GM21390 (cell line): ENCODE data around the gene DOP1B.
"Not testable (repeated sequence)": the region's sequence is repeated elsewhere in the genome, so short reads cannot be mapped to it uniquely, and the experiment has no call there.

Experiments
- ATAC-seq: cut with Tn5 transposase; IDR thresholded peaks from one replicate; pipeline ENCODE4 v1.9.1; 2021; ENCODE audit not compliant: unreplicated experiment

Gene DOP1B

DNA sequence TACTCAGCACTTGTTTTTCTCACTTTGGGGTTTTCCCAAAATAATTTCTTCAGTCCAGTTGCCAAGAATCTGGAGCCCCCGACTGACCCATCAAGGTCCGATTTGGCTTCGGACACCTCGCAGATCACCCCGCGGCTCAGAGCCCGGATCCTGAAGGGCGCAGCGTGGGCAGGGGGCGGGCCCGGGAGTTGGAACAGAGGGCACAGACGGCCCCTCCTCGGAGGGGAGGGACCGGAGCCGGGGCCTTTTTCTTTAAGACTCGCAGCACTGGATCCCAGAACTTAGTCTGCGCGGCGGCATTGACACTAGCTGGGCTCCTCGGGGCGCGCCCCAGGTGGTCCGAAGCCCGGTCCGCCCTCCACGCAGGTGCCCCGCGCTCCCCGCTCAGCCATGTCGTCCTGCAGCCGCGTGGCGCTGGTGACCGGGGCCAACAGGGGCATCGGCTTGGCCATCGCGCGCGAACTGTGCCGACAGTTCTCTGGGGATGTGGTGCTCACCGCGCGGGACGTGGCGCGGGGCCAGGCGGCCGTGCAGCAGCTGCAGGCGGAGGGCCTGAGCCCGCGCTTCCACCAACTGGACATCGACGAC is 21.7 kb upstream of the DOP1B start, which contains the start of gene CBR3:
CBR3 (plus strand) TSS at position 277 of the 588 bp plus-strand sequence; CDS start at position 391, 114 bp downstream.
- ATAC-seq = no peak

DNA sequence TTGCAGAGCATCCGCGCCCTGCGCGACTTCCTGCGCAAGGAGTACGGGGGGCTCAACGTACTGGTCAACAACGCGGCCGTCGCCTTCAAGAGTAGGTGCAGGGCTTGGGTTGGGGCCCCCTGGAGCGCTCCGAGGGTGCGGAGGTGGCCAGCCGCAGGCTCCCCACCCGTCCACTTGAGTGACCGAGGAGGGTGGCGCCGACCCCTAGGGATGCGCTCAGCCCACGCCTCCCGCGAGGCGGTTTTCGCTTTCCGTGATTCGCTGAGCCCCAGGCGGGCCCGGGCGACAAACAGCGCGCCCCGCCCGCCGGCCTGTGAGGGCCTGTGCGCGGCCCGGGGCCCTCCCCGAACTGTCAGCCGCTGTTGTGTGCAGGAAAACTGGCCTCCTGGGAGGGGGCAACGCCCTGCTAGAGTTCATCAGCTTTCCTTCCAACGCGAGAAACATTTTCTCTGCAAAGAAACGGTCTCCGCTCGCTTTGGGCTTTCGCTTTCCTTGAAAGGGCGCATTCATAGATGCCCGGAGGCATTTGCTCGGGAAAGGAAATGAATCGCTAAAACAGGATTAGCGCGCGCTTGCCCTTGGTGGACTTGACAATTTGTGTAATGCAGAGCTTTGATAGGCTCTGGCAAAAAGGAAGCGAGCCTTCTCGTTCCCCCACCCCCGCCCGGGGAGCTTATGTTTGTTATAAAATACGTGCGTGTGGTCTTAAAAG is 21.1 kb upstream of the DOP1B start:
- no peak for ATAC-seq

DNA sequence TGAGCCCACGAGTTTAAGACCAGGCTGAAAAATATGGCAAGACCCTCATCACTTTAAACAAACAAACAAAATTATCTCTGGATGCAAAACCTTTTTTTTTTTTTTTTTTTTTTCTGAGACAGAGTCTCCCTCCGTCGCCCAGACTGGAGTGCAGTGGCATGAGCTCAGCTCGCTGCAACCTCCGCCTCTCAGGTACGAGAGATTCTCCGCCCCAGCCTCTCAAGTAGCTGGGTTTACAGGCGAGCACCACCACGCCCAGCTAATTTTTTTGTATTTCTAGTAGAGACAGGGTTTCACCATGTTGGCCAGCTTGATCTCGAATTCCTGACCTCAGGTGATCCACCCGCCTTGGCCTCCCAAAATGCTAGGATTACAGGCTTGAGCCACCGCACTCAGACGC is 16.8 kb upstream of the DOP1B start:
- ATAC-seq = not testable (repeated sequence)

DNA sequence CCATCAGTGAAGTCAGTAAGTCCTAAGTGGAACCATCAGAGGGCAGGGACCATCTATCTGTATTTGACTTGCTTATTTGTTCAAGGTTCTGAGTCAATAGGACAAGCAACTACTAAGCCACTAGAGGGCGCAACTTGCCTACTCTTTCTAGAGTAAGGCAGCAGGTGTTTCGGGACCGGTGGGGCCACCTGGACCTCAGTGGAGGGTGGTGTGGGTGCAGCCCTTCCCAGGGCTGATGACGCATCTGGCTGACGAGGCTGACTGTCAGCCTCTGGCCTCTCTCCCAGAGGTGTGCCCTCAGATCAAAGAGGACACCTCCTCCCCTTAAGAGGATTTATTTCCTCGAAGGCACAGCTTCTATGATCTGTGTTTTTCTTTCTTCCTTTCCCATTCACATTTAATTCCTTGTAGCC is 15.1 kb upstream of the DOP1B start:
- peak; percentile 77 for ATAC-seq

DNA sequence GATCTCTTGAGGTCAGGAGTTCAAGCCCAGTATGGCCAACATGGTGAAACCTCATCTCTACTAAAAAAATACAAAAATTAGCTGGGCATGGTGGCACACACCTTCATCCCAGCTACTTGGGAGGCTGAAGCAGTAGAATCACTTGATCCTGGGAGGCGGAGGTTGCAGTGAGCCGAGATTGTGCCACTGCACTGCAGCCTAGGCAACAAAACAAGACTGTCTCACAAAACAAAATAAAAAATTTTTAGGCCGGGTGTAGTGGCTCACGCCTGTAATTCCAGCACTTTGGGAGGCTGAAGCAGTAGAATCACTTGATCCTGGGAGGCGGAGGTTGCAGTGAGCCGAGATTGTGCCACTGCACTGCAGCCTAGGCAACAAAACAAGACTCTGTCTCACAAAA is 12.4 kb upstream of the DOP1B start:
- not testable (repeated sequence) for ATAC-seq

DNA sequence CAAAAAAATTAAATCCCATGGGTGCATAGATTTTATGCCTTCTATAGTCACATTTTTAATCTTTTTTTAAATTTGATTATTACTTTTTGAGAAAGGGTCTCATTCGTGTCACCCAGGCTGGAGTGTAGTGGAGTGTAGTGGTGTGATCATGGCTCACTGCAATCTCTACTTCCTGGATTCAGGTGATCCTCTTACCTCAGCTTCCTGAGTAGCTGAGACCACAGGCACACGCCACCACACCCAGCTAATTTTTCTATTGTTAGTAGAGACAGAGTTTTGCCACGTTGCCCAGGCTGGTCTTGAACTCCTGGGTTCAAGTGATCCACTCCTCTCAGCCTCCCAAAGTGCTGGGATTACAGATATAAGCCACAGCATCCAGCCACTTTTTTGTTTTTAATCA is 11.4 kb upstream of the DOP1B start:
- no peak for ATAC-seq

DNA sequence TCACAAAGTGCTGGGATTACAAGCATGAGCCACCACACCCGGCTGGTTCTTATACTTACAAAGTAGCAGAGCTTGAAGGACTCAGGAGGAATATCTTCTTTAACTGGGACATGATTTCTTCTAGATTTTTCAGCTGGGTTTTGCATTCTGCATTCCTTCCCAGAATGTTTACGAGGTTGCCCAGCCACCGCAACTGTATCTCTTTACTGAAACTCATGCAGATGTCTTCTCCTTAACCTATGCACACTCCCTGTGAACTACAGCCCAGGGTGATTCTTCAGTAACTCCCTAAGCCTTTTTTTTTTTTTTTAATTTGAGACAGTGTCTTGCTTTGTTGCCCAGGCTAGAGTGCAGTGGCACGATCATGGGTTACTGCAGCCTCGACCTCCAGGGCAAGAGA is 8.7 kb upstream of the DOP1B start:
- ATAC-seq = no peak

DNA sequence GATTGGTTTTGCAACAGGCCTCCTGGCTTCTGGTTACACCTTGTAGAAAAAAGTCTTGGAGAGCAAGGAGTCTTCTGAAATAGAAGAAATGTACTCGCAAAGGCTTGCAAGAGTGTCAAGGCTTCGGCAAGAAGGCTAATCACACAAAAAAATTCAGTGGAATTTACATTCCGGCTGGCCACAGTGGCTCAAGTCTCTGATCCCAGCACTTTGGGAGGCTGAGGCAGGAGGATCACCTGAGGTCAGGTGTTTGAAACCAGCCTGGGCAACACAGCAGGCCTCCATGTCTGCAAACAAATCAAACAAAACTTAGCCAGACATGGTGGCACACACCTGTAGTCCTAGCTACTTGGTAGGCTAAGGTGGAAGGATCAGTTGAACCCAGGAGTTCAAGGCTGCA is 7.7 kb upstream of the DOP1B start:
- ATAC-seq = no peak

DNA sequence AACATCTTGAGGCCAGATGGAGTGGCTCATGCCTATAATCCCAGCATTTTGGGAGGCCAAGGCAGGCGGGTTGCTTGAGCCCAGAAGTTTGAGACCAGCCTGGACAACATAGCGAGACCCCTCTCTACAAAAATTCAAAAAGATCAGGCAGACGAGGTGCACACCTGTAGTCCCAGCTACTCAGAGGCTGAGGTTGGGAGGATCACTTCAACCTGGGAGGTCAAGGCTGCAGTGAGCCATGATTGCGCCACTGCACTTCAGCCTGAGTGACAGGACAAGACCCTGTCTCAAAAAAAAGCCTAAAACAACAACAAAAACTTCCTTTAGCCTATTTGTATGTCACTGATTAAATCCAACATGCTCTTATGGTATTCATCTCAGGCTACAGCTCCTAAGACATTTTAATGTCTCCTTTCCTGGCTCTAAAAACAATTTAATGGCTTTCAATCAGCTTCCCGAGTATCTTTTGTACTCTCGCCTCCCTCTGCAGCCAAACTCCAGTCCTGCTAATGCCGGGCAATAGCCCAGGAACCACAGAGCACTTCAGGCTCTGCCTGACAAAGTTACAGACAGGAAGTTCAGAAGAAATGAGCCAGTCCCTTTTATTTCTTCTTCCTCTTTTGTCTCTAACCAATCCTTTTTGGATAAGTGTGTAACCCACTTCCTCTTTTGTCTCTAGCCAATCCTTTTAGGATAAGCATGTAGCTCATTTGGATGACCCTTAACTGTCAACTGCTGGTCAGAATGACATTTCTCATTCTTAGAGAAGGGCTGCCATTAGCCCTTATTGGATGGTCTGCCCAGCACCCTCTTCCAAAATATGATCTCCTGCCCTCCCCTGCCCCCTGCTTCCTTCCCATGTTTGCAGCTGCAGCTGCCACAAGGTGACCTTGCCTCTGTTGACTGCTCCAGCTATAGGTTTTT is 6.6 kb upstream of the DOP1B start:
- peak; percentile 57 for ATAC-seq

DNA sequence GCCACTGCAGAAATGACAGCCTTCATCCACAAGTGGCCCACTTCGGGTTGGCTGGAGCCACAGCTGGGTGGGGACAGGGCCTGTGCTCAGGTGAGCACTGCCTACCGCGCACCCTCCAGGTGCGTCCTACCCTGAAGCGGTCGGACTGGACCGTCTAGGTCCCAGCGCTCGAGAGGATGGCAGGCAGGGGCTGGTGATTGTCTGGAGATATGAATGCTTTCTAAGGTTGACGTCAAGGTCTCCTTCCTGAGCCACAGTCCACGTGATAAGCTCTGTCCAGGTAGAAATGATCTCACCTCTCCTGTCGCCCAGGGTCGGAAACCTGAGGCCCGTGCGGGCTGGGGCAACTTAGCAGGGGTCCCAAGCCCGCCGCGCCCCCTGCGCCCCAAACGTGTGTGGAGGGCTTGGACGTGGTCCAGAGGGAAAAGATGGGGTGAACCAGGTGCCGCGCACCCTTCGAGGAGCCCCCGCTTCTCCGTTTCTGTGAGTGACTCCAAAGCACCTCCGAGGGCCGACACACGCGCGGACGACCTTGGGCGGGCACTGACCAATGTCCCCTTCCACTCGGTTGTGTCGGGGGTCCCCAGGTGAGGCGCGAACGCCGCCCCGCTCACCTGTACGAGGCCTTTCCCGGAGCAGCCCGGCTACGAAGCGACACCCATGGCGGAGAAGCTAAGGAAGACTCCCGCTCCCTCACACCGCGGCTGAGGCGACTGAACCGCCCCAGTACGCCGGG is 853 bp upstream of the DOP1B start:
- ATAC-seq = no peak

DNA sequence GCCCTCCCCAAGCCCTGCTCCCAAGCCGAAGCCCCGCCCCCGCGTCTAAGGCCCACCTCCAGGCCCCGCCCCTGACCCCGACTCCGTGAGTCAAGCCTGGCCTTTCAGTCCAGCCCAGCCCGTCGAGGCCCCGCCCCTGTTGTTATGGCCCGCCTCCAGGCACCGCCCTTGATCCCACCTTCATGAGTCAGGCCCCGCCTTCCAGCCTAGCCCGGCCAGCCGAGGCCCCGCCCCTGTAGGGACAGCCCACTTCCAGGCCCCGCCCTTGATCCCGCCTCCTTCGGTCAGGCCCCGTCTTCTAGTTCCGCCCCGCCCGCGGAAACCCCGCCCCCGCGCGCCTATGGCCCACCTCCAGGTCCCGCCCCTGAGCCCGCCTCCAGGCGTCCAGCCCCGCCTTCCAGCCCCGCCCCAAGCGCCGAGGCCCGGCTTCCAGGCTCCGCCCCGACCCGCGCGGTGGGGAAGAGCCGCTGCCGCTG is 247 bp upstream of the DOP1B start:
- ATAC-seq = peak; percentile 86

DNA sequence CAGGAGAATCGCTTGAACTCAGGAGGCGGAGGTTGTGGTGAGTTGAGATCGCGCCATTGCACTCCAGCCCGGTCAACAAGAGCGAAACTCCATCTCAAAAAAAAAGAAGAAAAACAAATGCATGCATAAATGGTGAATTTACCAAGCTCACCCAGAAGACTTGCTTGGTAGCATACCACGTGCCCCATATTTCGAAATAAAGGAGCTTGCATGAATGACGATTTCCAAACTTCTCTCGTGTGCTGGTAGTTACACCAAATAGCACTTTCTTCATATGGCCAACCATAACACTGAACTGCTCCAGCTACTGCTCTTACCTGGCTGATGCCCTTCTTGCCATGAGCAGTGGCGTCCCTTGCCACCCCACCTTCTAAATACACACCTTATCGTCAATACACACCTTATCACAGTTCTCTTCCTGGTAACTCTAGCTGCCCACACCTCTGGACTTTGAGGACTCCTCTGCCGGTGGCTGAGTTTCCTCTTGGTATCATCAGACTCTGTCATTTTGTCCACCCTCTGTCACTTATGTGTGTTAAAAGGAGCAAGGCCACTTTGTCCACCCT is 2.8 kb downstream of the DOP1B start:
- no peak for ATAC-seq

DNA sequence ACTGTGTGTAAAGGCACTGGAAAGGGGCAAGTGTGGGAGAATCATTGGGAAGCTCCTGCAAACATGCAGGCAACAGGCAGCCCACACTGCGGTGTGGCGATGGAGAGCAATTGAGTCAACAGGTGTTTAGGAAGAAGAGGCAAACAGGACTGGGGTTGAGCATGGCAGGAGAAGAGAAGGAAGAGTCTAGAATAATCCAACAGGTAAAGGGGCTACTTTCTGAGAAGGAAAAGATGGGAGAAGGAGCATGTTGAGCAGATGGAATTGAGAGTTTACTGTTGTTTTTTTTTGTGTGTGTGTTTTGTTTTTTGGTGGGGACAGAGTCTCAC is 4.2 kb downstream of the DOP1B start:
- ATAC-seq = no peak

DNA sequence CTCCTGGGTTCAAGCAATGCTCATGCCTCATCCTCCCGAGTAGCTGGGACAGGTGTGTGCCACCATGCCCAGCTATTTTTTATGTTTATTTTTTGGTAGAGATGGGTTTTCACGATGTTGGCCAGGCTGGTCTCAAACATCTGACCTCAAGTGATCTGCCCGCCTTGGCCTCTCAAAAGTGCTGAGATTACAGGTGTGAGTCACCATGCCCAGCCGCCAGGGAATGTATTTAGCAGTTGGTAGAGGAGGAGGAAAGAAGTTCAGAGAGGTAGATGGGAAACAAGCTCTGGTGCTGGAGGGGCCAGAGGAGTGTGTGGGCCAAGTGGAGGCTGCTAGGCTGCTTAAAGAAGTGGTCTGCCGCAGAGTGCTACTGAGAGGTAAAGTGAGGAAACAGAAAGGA is 6.0 kb downstream of the DOP1B start:
- ATAC-seq = no peak

DNA sequence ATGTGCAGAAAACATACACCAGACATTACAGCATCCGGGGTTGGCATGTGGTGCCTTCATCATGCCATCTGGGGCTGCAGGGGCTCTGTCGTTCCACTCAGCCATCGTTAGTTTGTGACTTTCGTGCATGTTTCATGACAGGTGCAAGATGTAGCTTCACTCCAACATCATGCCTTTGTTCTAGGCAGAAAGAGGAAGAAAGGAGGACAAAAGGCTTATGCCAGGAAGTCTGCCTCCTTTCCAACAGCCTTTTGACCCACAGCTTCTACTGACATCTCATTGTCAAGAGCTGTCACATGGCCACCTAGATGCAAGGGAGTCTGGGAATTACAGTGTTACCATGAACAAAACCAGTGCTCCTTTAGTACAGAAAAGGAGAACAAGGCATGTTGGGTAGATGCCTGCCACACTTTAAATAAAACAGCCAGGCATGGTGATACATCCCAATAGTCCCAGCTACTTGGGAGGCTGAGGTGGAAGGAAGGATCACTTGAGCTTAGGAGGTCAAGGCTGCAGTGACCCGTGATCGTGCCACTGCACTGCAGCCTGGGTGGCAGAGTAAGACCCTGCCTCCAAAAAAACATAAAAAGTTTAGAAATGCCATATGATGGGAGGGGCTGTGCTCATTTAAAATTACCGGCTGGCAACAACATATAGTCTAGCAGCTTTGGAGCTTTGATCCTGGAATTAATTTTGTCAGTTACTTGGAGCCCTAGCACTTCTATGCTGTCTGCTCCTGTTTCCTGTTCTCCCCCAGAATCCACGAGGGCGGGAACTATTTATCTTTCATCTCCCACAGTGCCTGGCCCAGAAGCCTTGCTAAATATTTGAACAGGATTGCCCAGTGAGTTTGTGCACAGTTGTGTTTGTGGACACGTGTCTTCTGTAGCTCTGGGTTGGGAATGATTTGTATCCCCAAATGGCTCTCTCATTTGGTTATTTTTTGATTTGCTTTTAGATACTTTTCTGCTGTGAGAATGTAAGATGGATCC is 7.4 kb downstream of the DOP1B start:
- ATAC-seq = no peak

DNA sequence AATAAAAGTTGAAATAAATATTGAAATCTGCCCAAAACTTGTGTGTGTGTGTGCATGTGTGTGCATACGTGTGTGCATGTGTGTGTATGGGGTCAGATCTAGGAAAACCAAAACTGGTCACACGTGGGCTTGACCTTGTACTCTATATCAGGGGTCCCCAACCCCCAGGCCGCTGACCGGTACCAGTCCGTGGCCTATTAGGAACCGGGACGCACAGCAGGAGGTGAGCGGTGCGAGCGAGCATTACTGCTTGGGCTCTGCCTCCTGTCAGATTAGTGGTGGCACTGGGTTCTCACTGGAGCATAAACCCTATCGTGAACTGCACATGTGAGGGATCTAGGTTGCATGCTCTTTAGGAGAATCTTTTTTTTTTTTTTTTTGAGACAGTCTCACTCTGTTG is 8.7 kb downstream of the DOP1B start:
- no peak for ATAC-seq

DNA sequence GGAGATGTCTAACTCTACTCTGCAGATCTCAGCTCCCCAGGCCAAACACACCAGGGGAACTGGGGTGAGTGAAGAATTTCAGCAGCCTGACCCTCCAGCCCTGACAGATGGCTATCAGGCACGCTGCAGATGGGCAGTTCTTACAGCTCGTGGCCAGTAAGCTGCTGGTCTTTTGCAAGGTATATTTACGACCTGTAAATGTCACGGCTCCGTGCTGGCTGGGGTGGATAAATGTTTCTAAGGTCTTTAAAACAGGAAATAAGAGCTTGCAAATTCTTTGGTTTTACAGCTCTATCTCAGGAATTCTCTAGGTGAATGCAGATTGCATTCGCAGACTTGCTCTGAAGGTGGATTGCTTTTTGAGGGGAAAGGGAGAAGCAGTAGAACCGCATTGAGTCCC is 10.1 kb downstream of the DOP1B start:
- ATAC-seq = no peak

DNA sequence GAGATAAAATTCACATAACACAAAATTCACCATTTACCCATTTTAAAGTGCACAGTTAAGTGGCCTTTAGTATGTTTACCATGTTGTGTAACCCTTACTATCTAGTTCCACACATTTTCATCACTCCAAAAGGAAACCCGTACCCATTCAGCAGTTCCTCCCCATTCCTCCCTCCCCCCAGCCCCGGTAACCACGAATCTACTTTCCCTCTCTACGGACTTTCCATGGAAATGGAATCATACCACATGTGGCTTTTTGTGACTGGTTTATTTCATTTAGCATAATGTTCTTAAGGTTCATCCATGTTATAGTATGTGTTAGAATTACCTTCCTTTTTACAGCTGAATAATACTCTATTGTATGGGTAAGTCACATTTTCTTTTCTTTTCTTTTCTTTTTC is 10.9 kb downstream of the DOP1B start:
- ATAC-seq = no peak

DNA sequence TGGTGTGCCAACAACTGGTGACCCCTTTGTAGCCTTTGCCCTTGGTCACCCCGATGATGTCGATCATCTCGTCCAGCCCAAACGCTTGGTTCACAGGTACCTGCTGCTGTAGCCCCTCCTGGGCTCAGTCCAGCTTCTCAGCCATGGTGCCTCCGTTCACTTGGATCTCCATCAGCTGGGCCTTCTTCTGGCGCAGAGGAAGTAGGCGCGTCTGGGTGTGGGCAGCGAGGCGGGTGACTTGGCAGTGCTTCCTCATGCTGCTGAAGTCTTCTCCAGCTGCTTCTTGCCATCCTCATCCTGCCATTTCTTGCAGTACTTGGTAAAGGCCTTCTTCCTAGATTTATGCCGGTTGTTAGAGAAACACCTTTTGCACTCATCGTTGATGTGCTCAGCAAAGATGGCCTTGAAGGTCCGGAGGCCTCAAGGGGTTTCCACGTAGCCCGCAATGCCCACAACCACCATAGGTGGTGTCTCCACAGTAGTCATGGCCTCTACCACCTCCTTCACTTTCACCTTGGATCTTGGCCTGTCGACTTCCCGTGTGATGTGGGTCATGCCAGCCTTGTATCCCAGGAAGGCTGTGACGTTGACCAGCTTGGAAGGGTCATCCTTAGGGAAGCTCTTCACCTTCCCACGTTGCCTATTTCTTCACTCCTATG is 13.0 kb downstream of the DOP1B start:
- ATAC-seq = no peak
